HG02759 (cell line): ENCODE measurements around the gene STON1.
"Not testable (repeated sequence)": the region's sequence is repeated elsewhere in the genome, so short reads cannot be mapped to it uniquely, and the experiment has no call there.

Experiments used
- ATAC-seq: cut with Tn5 transposase; IDR thresholded peaks from one replicate; pipeline ENCODE4 v1.9.1; 2021; ENCODE audit warnings: mild to moderate bottlenecking, moderate library complexity; ENCODE audit not compliant: unreplicated experiment

STON1 gene

DNA sequence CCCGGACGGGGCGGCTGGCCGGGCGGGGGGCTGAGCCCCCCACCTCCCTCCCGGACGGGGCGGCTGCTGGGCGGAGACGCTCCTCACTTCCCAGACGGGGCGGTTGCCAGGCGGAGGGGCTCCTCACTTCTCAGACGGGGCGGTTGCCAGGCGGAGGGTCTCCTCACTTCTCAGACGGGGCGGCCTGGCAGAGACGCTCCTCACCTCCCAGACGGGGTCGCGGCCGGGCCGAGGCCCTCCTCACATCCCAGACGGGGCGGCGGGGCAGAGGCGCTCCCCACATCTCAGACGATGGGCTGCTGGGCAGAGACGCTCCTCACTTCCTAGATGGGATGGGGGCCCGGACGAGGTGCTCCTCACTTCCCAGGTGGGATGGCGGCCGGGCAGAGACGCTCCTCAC, 84.6 kb downstream of the STON1 start:
- not testable (repeated sequence) for ATAC-seq

DNA sequence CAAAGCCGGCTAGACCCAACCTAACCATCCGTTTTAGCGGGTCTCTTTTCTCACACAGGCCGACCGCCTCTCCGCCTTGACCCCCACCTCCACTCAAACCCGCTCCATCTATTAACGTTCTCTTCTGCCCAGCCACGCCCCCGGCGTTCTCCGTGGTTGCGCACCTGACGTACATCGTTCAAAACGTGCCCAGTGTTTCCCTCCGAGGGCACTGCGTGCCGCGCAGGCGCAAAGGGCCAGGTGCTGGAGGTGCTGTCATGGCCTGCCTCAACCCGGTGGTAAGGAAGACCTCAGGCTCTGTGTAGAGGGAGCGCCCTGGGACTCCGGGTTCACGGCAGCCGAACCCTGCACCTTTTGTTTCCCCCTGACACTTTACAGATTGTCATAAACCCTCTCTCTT, 87.7 kb downstream of the STON1 start, which contains the start of gene GTF2A1L:
GTF2A1L (plus strand) TSS at position 239 of the 400 bp plus-strand sequence; CDS start at position 258, 19 bp downstream.
- ATAC-seq: no peak

DNA sequence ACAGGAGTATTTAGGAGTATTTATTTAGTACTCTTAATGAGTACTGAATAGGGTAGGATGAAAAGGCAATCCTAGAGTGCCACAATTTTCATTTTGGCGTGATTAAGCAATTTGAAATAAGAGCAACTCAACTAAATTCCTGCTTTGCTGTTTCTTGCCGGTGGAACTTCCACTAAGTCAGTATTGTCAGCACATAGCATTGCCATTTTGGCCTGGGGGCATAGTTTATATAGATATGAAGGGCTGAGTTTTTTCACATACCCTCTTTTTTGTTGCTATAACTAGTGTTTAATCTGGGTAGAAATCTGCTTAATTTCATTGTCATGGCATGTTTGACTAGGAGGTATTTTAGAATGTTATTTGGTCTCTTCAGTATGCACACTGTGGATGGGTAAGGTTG, 89.6 kb downstream of the STON1 start:
- ATAC-seq: no peak

DNA sequence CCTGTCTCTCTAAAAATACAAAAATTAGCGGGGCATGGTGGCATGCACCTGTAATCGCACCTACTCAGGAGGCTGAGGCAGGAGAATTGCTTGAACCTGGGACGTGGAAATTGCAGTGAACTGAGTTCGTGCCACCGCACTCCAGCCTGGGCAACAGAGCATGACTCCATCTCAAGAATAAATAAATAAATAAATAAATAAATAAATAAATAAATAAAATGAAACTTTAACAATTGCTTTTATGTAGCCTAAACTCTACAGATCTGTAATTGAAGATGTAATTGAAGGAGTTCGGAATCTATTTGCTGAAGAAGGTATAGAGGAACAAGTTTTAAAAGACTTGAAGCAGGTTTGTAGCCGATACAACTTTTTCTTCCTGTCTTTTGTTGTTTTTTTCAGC, 90.7 kb downstream of the STON1 start:
- no peak for ATAC-seq

DNA sequence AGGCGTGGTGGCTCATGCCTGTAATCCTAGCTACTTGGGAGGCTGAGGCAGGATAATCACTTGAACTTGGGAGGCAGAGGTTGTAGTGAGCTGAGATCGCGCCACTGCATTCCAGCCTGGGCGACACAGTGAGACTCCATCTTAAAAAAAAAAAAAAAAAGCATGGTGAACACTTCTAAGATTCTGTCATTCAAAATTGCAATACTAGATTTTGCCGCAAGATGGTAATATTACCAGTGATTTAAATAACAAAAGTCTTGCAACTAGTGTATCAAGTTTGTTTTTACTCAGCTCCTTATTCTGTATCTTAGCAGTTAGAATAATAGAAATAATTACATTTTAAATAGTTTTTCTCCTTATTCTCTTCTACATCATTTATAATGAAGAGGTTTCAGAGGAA, 92.7 kb downstream of the STON1 start:
- not testable (repeated sequence) for ATAC-seq

DNA sequence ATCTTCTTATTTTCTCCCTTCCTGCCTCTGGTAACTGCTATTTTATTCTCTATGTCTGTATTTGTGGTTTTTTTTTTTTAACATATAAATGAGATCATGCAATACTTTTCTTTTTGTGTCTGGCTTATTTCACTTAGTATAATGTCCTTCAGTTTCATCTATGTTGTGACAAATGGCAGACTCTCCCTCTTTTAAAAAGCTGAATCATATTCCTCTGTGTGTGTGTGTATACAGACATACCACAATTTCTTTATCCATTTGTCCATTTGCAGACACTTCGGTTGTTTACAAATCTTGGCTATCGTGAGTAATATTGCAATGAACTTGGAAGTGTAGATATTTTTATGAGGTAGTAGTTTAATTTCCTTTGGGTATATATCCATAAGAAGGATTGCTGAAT, 94.7 kb downstream of the STON1 start:
- no peak for ATAC-seq

DNA sequence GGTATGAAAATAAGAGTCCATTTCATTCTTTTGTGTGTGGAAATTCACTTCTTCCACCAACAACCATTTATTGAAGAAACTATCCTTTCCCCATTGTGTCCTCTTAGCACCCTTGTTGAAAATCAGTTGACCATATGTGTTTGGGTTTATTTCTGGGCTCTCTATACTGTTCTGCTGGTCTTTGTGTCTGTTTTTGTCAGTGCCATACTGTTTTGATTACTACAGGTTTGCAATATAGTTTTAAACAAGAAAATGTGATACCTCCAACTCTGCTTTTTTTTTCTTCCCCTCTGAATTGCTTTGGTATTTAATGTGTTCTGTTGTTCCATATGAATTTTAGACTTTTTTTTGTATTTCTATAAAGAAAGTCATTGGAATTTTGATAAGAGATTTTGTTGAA, 96.1 kb downstream of the STON1 start:
- ATAC-seq: no peak

DNA sequence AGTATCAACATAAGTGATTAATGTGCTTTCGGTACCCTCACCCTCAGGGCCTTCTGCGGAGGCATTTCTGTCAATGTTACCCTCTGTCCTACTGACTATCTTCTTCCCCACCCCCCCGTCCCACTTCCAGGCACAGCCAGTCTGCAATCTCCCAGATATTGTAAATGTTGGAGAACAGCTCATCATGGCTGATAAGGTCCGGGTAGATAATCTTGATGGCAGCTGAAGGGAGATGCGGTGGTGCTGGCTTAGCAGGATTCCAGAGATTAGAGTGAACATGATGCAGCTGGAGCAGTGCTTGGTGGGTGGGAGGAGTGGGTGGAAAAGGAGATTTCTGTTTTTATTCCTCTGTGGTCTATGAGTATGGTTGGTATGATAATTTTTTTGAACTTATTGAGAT, 103.2 kb downstream of the STON1 start:
- ATAC-seq: no peak

DNA sequence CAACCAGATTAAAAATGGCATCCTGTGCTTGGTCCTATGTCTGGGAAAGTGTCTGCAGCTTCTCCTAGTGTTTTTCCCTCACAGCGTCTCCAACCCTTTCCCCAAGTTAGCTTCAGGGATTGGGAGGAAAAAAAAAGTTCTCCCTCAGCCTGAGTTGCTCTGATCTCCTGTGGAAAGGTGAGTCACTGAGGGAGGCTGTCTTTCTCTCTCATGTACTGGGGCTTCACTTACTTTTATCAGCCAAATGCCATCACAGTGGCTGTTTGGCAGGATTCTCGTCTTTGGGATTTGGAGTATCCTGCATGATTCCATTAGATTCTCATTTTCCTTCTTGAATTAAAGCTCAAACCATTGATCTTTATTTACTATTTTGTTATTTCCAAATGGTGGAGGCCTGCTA, 105.8 kb downstream of the STON1 start:
- ATAC-seq: no peak

DNA sequence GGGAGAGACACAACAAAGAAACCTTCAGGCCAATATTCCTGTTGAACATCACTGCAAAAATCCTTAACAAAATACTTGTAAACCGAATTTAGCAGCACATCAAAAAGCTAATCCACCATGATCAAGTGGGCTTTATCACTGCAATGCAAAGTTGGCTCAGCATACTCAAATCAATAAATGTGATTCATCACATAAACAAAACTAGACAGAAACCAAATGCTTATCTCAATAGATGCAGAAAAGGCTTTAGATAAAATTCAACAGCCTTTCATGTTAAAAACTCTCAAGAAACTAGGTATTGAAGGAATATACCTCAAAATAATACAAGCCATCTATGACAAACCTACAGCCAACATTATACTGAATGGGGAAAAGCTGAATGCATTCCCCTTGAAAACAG, 108.3 kb downstream of the STON1 start:
- ATAC-seq: no peak
